ENCODE data around the gene HOXB4. TPM values are rescaled to one million over a fixed set of nuclear protein-coding genes. Genes with fewer than 3 reads are reported as not detected.
A peak's percentile ranks its signal among the peaks of the same experiment; 100 is the strongest.

HOXB4 gene
- total RNA-seq, 1 donor from 2014 or later = 0.25 TPM

GRCh38 chr17:48624544-48625494 lies 46.7 kb upstream of the HOXB4 start:
- H3K27me3 ChIP-seq (ENCODE audit: low read depth) = peaks cover 100% of the 10 kb centered on the region
- DNase-seq = no peak

GRCh38 chr17:48624118-48624517 lies 46.0 kb upstream of the HOXB4 start:
- no peak for DNase-seq
- H3K9me3 ChIP-seq (replicated peaks) = no peaks in the 10 kb centered on the region
- H3K27me3 ChIP-seq (ENCODE audit: low read depth) = peaks cover 100% of the 10 kb centered on the region
- H3K36me3 ChIP-seq = no peaks in the 10 kb centered on the region
- intact Hi-C loops (cut with micrococcal nuclease) = no loop called here
- H3K27ac ChIP-seq (replicated peaks) = no peak overlapping the region
- TF ChIP-seq CTCF (IDR thresholded peaks at IDR 0.05; ENCODE audit: borderline replicate concordance) = no peak
- peaks cover 24% of the 10 kb centered on the region for H3K4me1 ChIP-seq
- H3K4me3 ChIP-seq = no peak overlapping the region

More at GRCh38 chr17:48624544-48625494, 46.7 kb upstream of the HOXB4 start:
- Histone ChIP-seq H3K27ac (replicated peaks) (no peak overlapping the region), H3K9me3 (replicated peaks) (no peaks in the 10 kb centered on the region), H3K36me3 (no peaks in the 10 kb centered on the region), H3K4me3 (peak overlapping the region; percentile 58), H3K4me1 (peaks cover 24% of the 10 kb centered on the region)
- intact Hi-C loops (cut with micrococcal nuclease) = no loop called here
- TF ChIP-seq CTCF (IDR thresholded peaks at IDR 0.05; ENCODE audit: borderline replicate concordance) = no peak

DNA sequence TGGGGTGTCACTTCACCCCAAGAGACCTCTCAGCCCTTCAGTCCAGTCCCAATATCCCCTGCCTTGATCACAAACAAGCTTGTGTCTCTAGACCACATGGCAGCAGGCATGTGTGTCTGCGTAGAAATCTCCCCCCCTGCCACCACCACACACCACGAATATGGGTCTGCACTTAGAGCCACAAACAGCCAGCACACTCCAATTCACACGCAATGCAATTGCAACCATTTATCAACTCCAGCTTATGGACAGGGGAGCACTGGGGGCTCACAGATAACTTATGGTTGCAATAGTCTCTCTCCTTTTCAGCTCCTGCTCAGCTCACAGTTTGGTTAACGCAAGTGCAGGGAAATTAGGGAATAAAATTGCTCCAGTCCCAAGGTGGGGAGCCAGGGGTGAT lies 45.4 kb upstream of the HOXB4 start:
- H3K36me3 ChIP-seq = no peaks in the 10 kb centered on the region
- no peak overlapping the region for H3K27ac ChIP-seq (replicated peaks)
- no peaks in the 10 kb centered on the region for H3K9me3 ChIP-seq (replicated peaks)
- peaks cover 100% of the 10 kb centered on the region for H3K27me3 ChIP-seq (ENCODE audit: low read depth)
- no peak overlapping the region for H3K4me3 ChIP-seq
- peaks cover 24% of the 10 kb centered on the region for H3K4me1 ChIP-seq
- TF ChIP-seq CTCF (IDR thresholded peaks at IDR 0.05; ENCODE audit: borderline replicate concordance) = no peak
- intact Hi-C loops (cut with micrococcal nuclease) = no loop called here
- no peak for DNase-seq

GRCh38 chr17:48622857-48623256 lies 44.7 kb upstream of the HOXB4 start:
- DNase-seq = no peak
- no peak for TF ChIP-seq CTCF (IDR thresholded peaks at IDR 0.05; ENCODE audit: borderline replicate concordance)
- Histone ChIP-seq H3K36me3 (no peaks in the 10 kb centered on the region), H3K27me3 (ENCODE audit: low read depth) (peaks cover 100% of the 10 kb centered on the region), H3K9me3 (replicated peaks) (no peaks in the 10 kb centered on the region), H3K4me3 (no peak overlapping the region), H3K27ac (replicated peaks) (no peak overlapping the region), H3K4me1 (peaks cover 30% of the 10 kb centered on the region)
- intact Hi-C loops (cut with micrococcal nuclease) = no loop called here

DNA sequence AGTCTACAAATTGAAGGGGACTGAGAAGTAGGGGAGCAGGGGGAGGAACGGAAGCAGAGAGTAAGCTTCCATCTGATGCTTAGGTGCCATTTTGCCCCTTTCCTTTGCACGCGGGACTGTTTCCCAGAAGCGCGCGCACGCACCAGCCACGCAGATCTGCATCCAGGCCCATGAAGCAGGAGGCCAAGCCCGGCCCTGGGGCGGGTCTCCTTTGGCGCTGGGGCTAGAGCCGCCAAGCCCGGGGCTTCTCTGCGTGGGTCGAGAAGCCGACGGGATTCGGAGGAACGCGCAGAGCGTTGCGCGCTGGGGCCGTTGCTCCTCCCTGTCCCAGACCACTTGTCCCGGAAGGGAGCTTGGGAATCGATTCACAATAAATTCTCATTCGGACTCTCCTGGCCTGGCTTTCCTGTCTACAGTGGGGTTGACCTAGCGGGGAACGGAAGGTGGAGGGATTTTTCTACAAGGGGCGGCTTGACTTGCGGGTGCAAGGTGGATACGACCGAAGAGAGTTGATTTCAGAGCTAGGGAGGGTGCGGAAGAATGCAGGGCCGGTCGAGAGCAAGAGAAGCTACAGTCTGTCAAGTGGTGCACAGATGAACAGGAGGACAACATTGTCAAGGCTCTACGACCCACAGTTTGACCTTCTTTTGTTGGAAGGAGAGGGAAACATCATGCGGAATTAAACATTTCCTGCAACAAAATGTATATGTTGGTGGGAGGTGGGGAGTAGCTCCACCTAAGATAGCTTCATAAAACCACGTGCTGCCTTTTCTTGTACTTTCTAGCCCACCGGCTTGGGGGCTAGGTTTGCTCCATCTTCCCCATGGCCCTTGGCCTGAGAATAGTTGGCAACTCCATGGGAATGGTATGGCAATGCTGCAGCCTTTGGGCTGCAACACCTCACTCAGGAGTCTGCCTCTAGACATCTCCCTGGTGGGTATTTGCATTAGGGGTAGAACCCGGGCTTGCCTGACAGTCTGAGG lies 43.6 kb upstream of the HOXB4 start:
- intact Hi-C loops (cut with micrococcal nuclease) = no loop called here
- H3K27me3 ChIP-seq (ENCODE audit: low read depth) = peaks cover 100% of the 10 kb centered on the region
- peaks cover 31% of the 10 kb centered on the region for H3K4me1 ChIP-seq
- no peak for DNase-seq
- TF ChIP-seq CTCF (IDR thresholded peaks at IDR 0.05; ENCODE audit: borderline replicate concordance) = no peak
- no peaks in the 10 kb centered on the region for H3K36me3 ChIP-seq
- no peak overlapping the region for H3K27ac ChIP-seq (replicated peaks)
- no peak overlapping the region for H3K4me3 ChIP-seq
- no peaks in the 10 kb centered on the region for H3K9me3 ChIP-seq (replicated peaks)
